HG03457 (cell line): ENCODE measurements around the gene PRICKLE1.

Experiments used
- ATAC-seq: cut with Tn5 transposase; IDR thresholded peaks from one replicate; pipeline ENCODE4 v1.9.1; 2021; ENCODE audit warnings: moderate number of reproducible peaks; ENCODE audit not compliant: unreplicated experiment

PRICKLE1 gene

GRCh38 chr12:42407306-42407705 lies 182.2 kb downstream of the PRICKLE1 start:
- ATAC-seq, result no peak
